Trophoblast cell (in vitro differentiated cells and primary cell): ENCODE data around the gene MACROD2.

Experiments
- DNase-seq, 2 donors: peaks; one replicate each; pipeline ENCODE4 v3.0.0-alpha.2; 2016
- H2AFZ ChIP-seq: 2 replicates; pipeline ENCODE4 v1.6.1; 2013; ENCODE audit warnings: low read length, moderate library complexity, mild to moderate bottlenecking; ENCODE audit not compliant: insufficient read depth, poor library complexity
- H2AK5ac ChIP-seq: 2 replicates; pipeline ENCODE4 v1.6.1; 2013; ENCODE audit warnings: mild to moderate bottlenecking, low read length
- H2BK120ac ChIP-seq: 2 replicates; pipeline ENCODE4 v1.6.1; 2013; ENCODE audit warnings: low read length, mild to moderate bottlenecking, moderate library complexity; ENCODE audit not compliant: insufficient read depth, poor library complexity
- H2BK12ac ChIP-seq: 2 replicates; pipeline ENCODE4 v1.6.1; 2013; ENCODE audit warnings: mild to moderate bottlenecking, low read length, moderate library complexity
- H2BK5ac ChIP-seq: 2 replicates; pipeline ENCODE4 v1.6.1; 2013; ENCODE audit warnings: low read length, low read depth, moderate library complexity, mild to moderate bottlenecking; ENCODE audit not compliant: poor library complexity
- H3K14ac ChIP-seq: 2 replicates; pipeline ENCODE4 v1.6.1; 2013; ENCODE audit warnings: mild to moderate bottlenecking, low read length
- H3K18ac ChIP-seq: 2 replicates; pipeline ENCODE4 v1.6.1; 2013; ENCODE audit warnings: mild to moderate bottlenecking, low read length
- H3K23ac ChIP-seq: 2 replicates; pipeline ENCODE4 v1.6.1; 2013; ENCODE audit warnings: low read length
- H3K27ac ChIP-seq: 2 replicates; pipeline ENCODE4 v1.5.1; 2013; ENCODE audit warnings: low read depth, mild to moderate bottlenecking, inconsistent platforms, low read length, moderate library complexity
- H3K27me3 ChIP-seq: 2 replicates; pipeline ENCODE4 v1.6.1; 2013; ENCODE audit warnings: inconsistent platforms, mild to moderate bottlenecking, low read length, moderate library complexity; ENCODE audit not compliant: insufficient read depth
- H3K36me3 ChIP-seq, 2 experiments: 1 replicate in 1 of 2; 2 replicates in 1 of 2; pipeline ENCODE4 v1.6.1; 2013; ENCODE audit warnings: low read length in 2 of 2, mild to moderate bottlenecking in 2 of 2, moderate library complexity in 1 of 2; ENCODE audit not compliant: insufficient read depth in 2 of 2, control insufficient read depth in 1 of 2
- H3K4ac ChIP-seq: 2 replicates; pipeline ENCODE4 v1.6.1; 2013; ENCODE audit warnings: low read depth, mild to moderate bottlenecking, low read length, moderate library complexity
- H3K4me1 ChIP-seq, 2 experiments: 1 replicate in 1 of 2; 2 replicates in 1 of 2; pipeline ENCODE4 v1.6.1; 2013; ENCODE audit warnings: low read length in 2 of 2, mild to moderate bottlenecking in 2 of 2, moderate library complexity in 1 of 2; ENCODE audit not compliant: insufficient read depth in 2 of 2, control insufficient read depth in 1 of 2
- H3K4me2 ChIP-seq: 2 replicates; pipeline ENCODE4 v1.6.1; 2013; ENCODE audit warnings: inconsistent platforms, mild to moderate bottlenecking, low read length, moderate library complexity
- H3K4me3 ChIP-seq: 2 replicates; pipeline ENCODE4 v1.5.1; 2013; ENCODE audit warnings: mild to moderate bottlenecking, low read depth, low read length, inconsistent platforms
- H3K79me1 ChIP-seq: one replicate; pipeline ENCODE4 v1.6.1; 2013; ENCODE audit warnings: low read length
- H3K79me2 ChIP-seq: 2 replicates; pipeline ENCODE4 v1.6.1; 2013; ENCODE audit warnings: low read length, mild to moderate bottlenecking; ENCODE audit not compliant: control insufficient read depth, insufficient read depth, poor library complexity
- H3K9ac ChIP-seq: 2 replicates; pipeline ENCODE4 v1.6.1; 2013; ENCODE audit warnings: mild to moderate bottlenecking, low read length
- H3K9me3 ChIP-seq: 2 replicates; pipeline ENCODE4 v1.6.1; 2013; ENCODE audit warnings: low read depth, mild to moderate bottlenecking, control low read depth, inconsistent platforms, low read length; ENCODE audit not compliant: insufficient read depth
- H4K12ac ChIP-seq: 2 replicates; pipeline ENCODE4 v1.6.1; 2013; ENCODE audit warnings: low read depth, mild to moderate bottlenecking, low read length, moderate library complexity
- H4K8ac ChIP-seq: 2 replicates; pipeline ENCODE4 v1.6.1; 2013; ENCODE audit warnings: low read depth, mild to moderate bottlenecking, low read length, moderate library complexity
- H4K91ac ChIP-seq: one replicate; pipeline ENCODE4 v1.6.1; 2013; ENCODE audit warnings: low read depth, mild to moderate bottlenecking, low read length, moderate library complexity
- WGBS: extraction: QIAGEN DNeasy Blood & Tissue Kit; methylation state at CpG from one replicate; pipeline ENCODE4 v1.1.7; 2013; ENCODE audit warnings: missing lambda C conversion rate; ENCODE audit not compliant: insufficient read length, insufficient coverage; ENCODE audit errors: extremely low coverage; 5-methylcytosine and 5-hydroxymethylcytosine counted together

MACROD2 gene

DNA sequence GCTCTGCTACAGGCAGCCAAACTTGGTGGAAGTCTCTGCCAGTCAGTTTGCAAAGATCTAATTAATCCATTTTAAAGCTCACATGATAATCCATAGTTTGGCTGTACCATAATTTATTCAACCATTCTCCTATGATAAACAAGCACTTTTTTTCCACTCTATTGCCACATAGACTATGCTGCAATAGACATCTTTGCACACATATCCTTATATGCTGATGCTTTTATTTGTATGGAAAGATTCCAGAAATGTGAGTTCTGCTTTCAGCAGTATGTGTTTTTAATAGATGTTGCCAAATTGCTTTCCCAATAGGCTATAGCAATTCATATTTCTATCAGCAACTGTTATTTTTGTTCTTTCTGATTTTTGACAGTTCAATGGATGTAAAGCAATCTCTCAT is 1950.0 kb downstream of the MACROD2 start:
- no peak overlapping the region for H3K4me3 ChIP-seq
- H3K23ac ChIP-seq: no peak overlapping the region
- H2BK12ac ChIP-seq: no peak overlapping the region
- H3K4me2 ChIP-seq: no peak overlapping the region
- H3K9me3 ChIP-seq: no peaks in the 10 kb centered on the region
- H3K36me3 ChIP-seq: no peaks in the 10 kb centered on the region
- no peaks in the 10 kb centered on the region for H3K79me2 ChIP-seq
- H3K4ac ChIP-seq: no peak overlapping the region
- no peak overlapping the region for H3K27ac ChIP-seq
- no peak overlapping the region for H2AFZ ChIP-seq
- H3K4me1 ChIP-seq: peaks cover 0 to 2% of the 10 kb centered on the region in 2 experiments
- H2BK5ac ChIP-seq: no peak overlapping the region
- H4K91ac ChIP-seq: no peak overlapping the region
- no peaks in the 10 kb centered on the region for H3K27me3 ChIP-seq
- no peak overlapping the region for H3K18ac ChIP-seq
- H2BK120ac ChIP-seq: no peak overlapping the region
- no peak overlapping the region for H3K9ac ChIP-seq
- H2AK5ac ChIP-seq: no peak overlapping the region
- H4K8ac ChIP-seq: no peak overlapping the region
- no peak overlapping the region for H4K12ac ChIP-seq
- no peak for DNase-seq
- no peaks in the 10 kb centered on the region for H3K79me1 ChIP-seq
- H3K14ac ChIP-seq: no peak overlapping the region

DNA sequence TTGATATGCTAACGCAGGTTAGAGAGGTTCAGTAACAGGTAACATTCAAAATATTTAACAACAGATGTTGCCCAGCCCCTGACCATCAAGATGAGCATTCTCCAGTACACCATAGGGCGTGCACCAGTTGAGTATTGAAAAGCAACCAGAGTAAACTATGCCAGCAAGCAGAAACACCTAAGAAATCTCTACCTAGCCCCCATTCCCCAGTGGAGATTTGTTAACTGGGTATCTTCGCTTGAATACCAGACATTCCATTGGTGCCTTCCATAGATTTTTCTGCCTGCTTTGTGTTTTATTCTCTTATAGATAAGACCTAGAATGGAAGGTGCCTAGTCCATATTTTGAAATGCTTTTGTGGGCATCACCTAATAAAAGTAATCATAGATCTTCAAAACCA is 1954.1 kb downstream of the MACROD2 start:
- Histone ChIP-seq H3K9me3 (no peaks in the 10 kb centered on the region), H3K27ac (no peak overlapping the region), H4K12ac (no peak overlapping the region), H3K4ac (no peak overlapping the region), H2BK120ac (no peak overlapping the region), H2AFZ (no peak overlapping the region), H2BK12ac (no peak overlapping the region), H3K4me1 (peaks cover 0 to 2% of the 10 kb centered on the region in 2 experiments), H4K8ac (no peak overlapping the region), H4K91ac (no peak overlapping the region), H3K23ac (no peak overlapping the region), H3K4me3 (no peak overlapping the region), H3K79me2 (no peaks in the 10 kb centered on the region), H2BK5ac (no peak overlapping the region), H3K18ac (no peak overlapping the region), H3K9ac (no peak overlapping the region), H3K14ac (no peak overlapping the region), H3K79me1 (no peaks in the 10 kb centered on the region), H2AK5ac (no peak overlapping the region), H3K4me2 (no peak overlapping the region), H3K36me3 (no peaks in the 10 kb centered on the region), H3K27me3 (no peaks in the 10 kb centered on the region)
- WGBS: no CpG with 5 or more reads among the region's 3 CpGs
- peak; percentile 13 to 70 for DNase-seq

DNA sequence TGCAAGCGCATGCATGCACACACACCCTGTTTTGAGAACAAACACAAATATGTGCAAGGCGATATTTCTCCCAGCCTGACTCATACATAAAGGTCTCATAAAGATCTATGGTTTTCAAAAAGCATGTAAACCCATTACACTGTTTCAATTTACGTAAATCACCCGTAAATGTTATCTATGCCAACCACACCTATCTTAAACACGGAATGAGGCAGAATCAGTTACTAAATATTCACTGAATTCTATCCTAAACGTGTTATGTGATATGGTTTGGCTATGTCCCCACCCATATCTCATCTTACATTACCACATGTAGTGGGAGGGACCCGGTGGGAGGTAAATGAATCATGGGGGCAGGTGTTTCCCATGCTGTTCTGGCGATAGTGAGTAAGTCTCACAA is 1956.3 kb downstream of the MACROD2 start:
- H3K4ac ChIP-seq: no peak overlapping the region
- no peak overlapping the region for H4K8ac ChIP-seq
- no peak overlapping the region for H2BK120ac ChIP-seq
- no peaks in the 10 kb centered on the region for H3K79me1 ChIP-seq
- H3K23ac ChIP-seq: no peak overlapping the region
- no peak overlapping the region for H2BK12ac ChIP-seq
- no peak overlapping the region for H3K14ac ChIP-seq
- no peaks in the 10 kb centered on the region for H3K36me3 ChIP-seq
- no peak overlapping the region for H4K12ac ChIP-seq
- H3K4me1 ChIP-seq: peaks cover 0 to 2% of the 10 kb centered on the region in 2 experiments
- no peak overlapping the region for H4K91ac ChIP-seq
- H2AK5ac ChIP-seq: no peak overlapping the region
- no peak overlapping the region for H3K18ac ChIP-seq
- no CpG with 5 or more reads among the region's 8 CpGs for WGBS
- H3K9ac ChIP-seq: no peak overlapping the region
- no peaks in the 10 kb centered on the region for H3K79me2 ChIP-seq
- H2AFZ ChIP-seq: no peak overlapping the region
- DNase-seq: peak; percentile 68 to 71
- H3K27me3 ChIP-seq: no peaks in the 10 kb centered on the region
- no peak overlapping the region for H3K27ac ChIP-seq
- H3K9me3 ChIP-seq: no peaks in the 10 kb centered on the region
- H3K4me3 ChIP-seq: no peak overlapping the region
- no peak overlapping the region for H3K4me2 ChIP-seq
- no peak overlapping the region for H2BK5ac ChIP-seq

DNA sequence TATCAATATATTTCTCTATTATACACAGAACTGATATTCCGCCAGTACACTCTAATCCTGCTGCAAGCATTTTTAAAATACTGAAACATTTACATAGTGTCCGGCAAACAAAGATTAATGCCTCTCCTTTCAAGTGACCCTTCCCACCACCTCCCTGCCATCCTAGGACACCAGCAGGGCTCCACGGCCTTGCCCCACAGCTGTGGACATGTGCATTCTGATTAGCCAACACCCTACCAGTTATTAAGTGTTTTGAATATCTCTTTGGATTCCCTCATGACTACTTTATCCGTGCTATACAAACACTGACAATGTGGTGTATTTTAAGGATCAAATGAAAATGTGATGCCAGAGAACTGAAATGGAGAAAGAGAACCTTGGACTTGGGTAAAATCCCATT is 1962.8 kb downstream of the MACROD2 start:
- H3K4me3 ChIP-seq: no peak overlapping the region
- H4K8ac ChIP-seq: no peak overlapping the region
- H3K4ac ChIP-seq: no peak overlapping the region
- no peak overlapping the region for H3K9ac ChIP-seq
- H3K14ac ChIP-seq: no peak overlapping the region
- no CpG with 5 or more reads among the region's 4 CpGs for WGBS
- no peak overlapping the region for H3K4me2 ChIP-seq
- no peak overlapping the region for H3K23ac ChIP-seq
- H3K27ac ChIP-seq: no peak overlapping the region
- no peaks in the 10 kb centered on the region for H3K27me3 ChIP-seq
- no peak overlapping the region for H2BK12ac ChIP-seq
- no peak overlapping the region for H2BK120ac ChIP-seq
- H4K12ac ChIP-seq: no peak overlapping the region
- no peak for DNase-seq
- H2BK5ac ChIP-seq: no peak overlapping the region
- H3K9me3 ChIP-seq: no peaks in the 10 kb centered on the region
- H2AFZ ChIP-seq: no peak overlapping the region
- H3K4me1 ChIP-seq: no peaks in the 10 kb centered on the region
- H4K91ac ChIP-seq: no peak overlapping the region
- no peak overlapping the region for H2AK5ac ChIP-seq
- H3K79me1 ChIP-seq: no peaks in the 10 kb centered on the region
- no peaks in the 10 kb centered on the region for H3K79me2 ChIP-seq
- no peak overlapping the region for H3K18ac ChIP-seq
- no peaks in the 10 kb centered on the region for H3K36me3 ChIP-seq
